SU-DHL-6 (cell line): ENCODE measurements around the gene LGALS1.

Experiments
- H2AFZ ChIP-seq: fragments of 200-600 bp; sonication (generic); 2 replicates; pipeline ENCODE4 v1.6.1; 2014; ENCODE audit warnings: low read depth, mild to moderate bottlenecking, moderate library complexity, mixed read lengths, antibody characterized with exemption, low read length; ENCODE audit not compliant: severe bottlenecking
- H3F3A ChIP-seq: fragments of 200-600 bp; shearing (Covaris generic); 2 replicates; pipeline ENCODE4 v1.6.0; 2016; ENCODE audit warnings: antibody characterized with exemption, mild to moderate bottlenecking; ENCODE audit not compliant: insufficient read depth
- H3K27ac ChIP-seq: fragments of 200-600 bp; sonication (generic); 2 replicates; pipeline ENCODE4 v1.5.1; 2016; ENCODE audit warnings: low read depth, mild to moderate bottlenecking, low read length, moderate library complexity, mixed read lengths
- H3K27me3 ChIP-seq: fragments of 200-600 bp; sonication (generic), shearing (Covaris generic); 2 replicates; pipeline ENCODE4 v1.6.0; 2014; ENCODE audit warnings: mild to moderate bottlenecking, low read length
- H3K36me3 ChIP-seq: fragments of 200-600 bp; sonication (generic); 2 replicates; pipeline ENCODE4 v1.6.1; 2014; ENCODE audit warnings: mild to moderate bottlenecking, low read length, mixed read lengths
- H3K4me2 ChIP-seq: fragments of 300-600, 200-600 bp; shearing (Covaris generic), sonication (generic); 2 replicates; pipeline ENCODE4 v1.6.0; 2014; ENCODE audit warnings: low read length, low read depth, mild to moderate bottlenecking; ENCODE audit not compliant: poor library complexity, severe bottlenecking
- H3K4me3 ChIP-seq: fragments of 200-600 bp; sonication (generic); 2 replicates; pipeline ENCODE4 v1.5.1; 2014; ENCODE audit warnings: antibody characterized with exemption, low read length, mild to moderate bottlenecking, mixed read lengths; ENCODE audit not compliant: insufficient read depth, poor library complexity, severe bottlenecking
- H3K79me2 ChIP-seq: fragments of 200-600 bp; sonication (generic); 2 replicates; pipeline ENCODE4 v1.6.1; 2014; ENCODE audit warnings: mild to moderate bottlenecking, low read length, moderate library complexity; ENCODE audit not compliant: insufficient read depth
- H3K9ac ChIP-seq: fragments of 200-600 bp; sonication (generic); 2 replicates; pipeline ENCODE4 v1.7.0; 2014; ENCODE audit warnings: mild to moderate bottlenecking, low read length
- H3K9me2 ChIP-seq: fragments of 200-600 bp; sonication (generic); replicated peaks from 2 replicates; pipeline ENCODE4 v1.6.1; 2014; ENCODE audit warnings: low read length; ENCODE audit not compliant: insufficient read depth
- H3K9me3 ChIP-seq: fragments of 200-600 bp; sonication (generic); 2 replicates; pipeline ENCODE4 v1.6.1; 2014; ENCODE audit warnings: low read length, mixed read lengths; ENCODE audit not compliant: insufficient read depth
- H4K20me1 ChIP-seq: fragments of 200-600 bp; sonication (generic); 2 replicates; pipeline ENCODE4 v1.6.1; 2014; ENCODE audit warnings: low read depth, mild to moderate bottlenecking, antibody characterized with exemption, low read length, moderate library complexity, mixed read lengths
- CTCF ChIP-seq: fragments of 200-600 bp; sonication (generic); IDR thresholded peaks from one replicate; pipeline ENCODE4 v1.5.1; 2017; ENCODE audit warnings: antibody characterized with exemption, mild to moderate bottlenecking, low read length, moderate library complexity; ENCODE audit not compliant: insufficient read depth, poor library complexity, severe bottlenecking
- EZH2phosphoT487 ChIP-seq: fragments of 200-600 bp; sonication (generic), shearing (Covaris generic); conservative IDR thresholded peaks from 2 replicates; pipeline ENCODE4 v1.6.1; 2018; ENCODE audit warnings: mild to moderate bottlenecking, antibody characterized with exemption, low read length, moderate library complexity, mixed read lengths

The LGALS1 gene

GRCh38 chr22:37659897-37660708 lies 15.3 kb upstream of the LGALS1 start:
- Histone ChIP-seq H4K20me1 (peaks cover 3% of the 10 kb centered on the region; the same call in 1 of the 2 replicates), H3K4me3 (peak overlapping the region; percentile 89), H3F3A (peaks cover 28% of the 10 kb centered on the region), H3K4me2 (peak overlapping the region; percentile 94), H3K9me3 (no peaks in the 10 kb centered on the region), H3K9ac (peak overlapping the region; percentile 85), H3K9me2 (no peaks in the 10 kb centered on the region), H2AFZ (no peak overlapping the region), H3K27ac (peak overlapping the region; percentile 74), H3K36me3 (no peaks in the 10 kb centered on the region), H3K79me2 (peaks cover 56% of the 10 kb centered on the region), H3K27me3 (no peaks in the 10 kb centered on the region)
- TF ChIP-seq EZH2phosphoT487 (no peak), CTCF (no peak)

GRCh38 chr22:37660709-37661045 lies 14.8 kb upstream of the LGALS1 start:
- Histone ChIP-seq H3K4me3 (peak overlapping the region; percentile 89), H4K20me1 (peaks cover 3% of the 10 kb centered on the region; the same call in 1 of the 2 replicates)

GRCh38 chr22:37661160-37661924 lies 14.1 kb upstream of the LGALS1 start:
- Histone ChIP-seq H2AFZ (no peak overlapping the region), H4K20me1 (peaks cover 3% of the 10 kb centered on the region; the same call in 1 of the 2 replicates), H3F3A (peaks cover 21% of the 10 kb centered on the region), H3K27ac (peak overlapping the region; percentile 74), H3K27me3 (no peaks in the 10 kb centered on the region), H3K9me3 (no peaks in the 10 kb centered on the region), H3K79me2 (peaks cover 67% of the 10 kb centered on the region), H3K36me3 (no peaks in the 10 kb centered on the region), H3K9ac (peak overlapping the region; percentile 85), H3K9me2 (no peaks in the 10 kb centered on the region), H3K4me2 (peak overlapping the region; percentile 94), H3K4me3 (peak overlapping the region; percentile 89)
- TF ChIP-seq CTCF, result peak; percentile 64
- TF ChIP-seq EZH2phosphoT487, result no peak

More at GRCh38 chr22:37660709-37661045, 14.8 kb upstream of the LGALS1 start:
- no peak for TF ChIP-seq CTCF
- no peak for TF ChIP-seq EZH2phosphoT487
- no peaks in the 10 kb centered on the region for H3K9me3 ChIP-seq
- no peaks in the 10 kb centered on the region for H3K27me3 ChIP-seq
- H3K9me2 ChIP-seq, result no peaks in the 10 kb centered on the region
- no peaks in the 10 kb centered on the region for H3K36me3 ChIP-seq
- H3K4me2 ChIP-seq, result peak overlapping the region; percentile 94
- peaks cover 62% of the 10 kb centered on the region for H3K79me2 ChIP-seq
- no peak overlapping the region for H2AFZ ChIP-seq
- H3K9ac ChIP-seq, result peak overlapping the region; percentile 85
- H3F3A ChIP-seq, result peaks cover 28% of the 10 kb centered on the region
- peak overlapping the region; percentile 74 for H3K27ac ChIP-seq
